ENCODE results near the gene IL34. TPM values are rescaled to one million over a fixed set of nuclear protein-coding genes. Genes with fewer than 3 reads are reported as not detected.

IL34 gene
- total RNA-seq (ENCODE audit: low replicate concordance), result not detected in 2 replicates

DNA sequence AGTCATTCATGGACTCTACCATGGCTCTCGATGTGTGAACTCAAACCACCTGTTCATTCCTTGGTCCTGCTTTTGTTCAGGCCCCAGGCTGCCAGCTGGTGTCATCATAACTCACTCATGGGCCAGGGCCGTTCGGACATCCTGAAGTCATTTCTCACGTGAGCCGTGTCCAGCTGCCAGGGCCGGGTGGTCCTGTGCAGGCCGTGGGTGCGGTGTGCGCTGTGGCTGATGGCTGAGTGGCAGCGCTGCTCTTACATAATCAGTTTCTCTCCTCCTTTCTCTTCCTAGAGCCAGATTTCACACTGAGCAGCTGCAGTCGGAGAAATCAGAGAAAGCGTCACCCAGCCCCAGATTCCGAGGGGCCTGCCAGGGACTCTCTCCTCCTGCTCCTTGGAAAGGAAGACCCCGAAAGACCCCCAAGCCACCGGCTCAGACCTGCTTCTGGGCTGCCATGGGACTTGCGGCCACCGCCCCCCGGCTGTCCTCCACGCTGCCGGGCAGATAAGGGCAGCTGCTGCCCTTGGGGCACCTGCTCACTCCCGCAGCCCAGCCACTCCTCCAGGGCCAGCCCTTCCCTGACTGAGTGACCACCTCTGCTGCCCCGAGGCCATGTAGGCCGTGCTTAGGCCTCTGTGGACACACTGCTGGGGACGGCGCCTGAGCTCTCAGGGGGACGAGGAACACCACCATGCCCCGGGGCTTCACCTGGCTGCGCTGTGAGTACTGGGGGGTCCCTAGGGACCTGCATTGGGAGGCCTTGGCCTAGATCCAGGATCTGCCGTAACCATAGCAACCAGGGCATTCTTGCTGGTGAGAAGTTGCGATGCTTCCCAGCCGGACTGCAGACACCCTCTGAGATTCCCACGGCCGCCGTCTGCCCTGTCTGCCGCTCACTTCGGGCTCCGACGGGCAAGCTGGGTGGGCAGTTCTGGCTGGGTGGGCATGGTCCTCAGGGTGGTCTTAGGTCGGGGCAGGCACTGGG, at the start of gene IL34:
Gene IL34 (plus strand): TSS at position 300 of the 982 bp plus-strand sequence. CDS start 389 bp downstream, at position 689.
- H2AFZ ChIP-seq (replicated peaks), result no peak within 1 kb of the TSS
- H3K4me3 Mint-ChIP-seq, result no peak within 1 kb of the TSS
- H3K9me3 ChIP-seq (ENCODE audit: low read depth), result no peaks in the 10 kb centered on the region
- H3K4me1 Mint-ChIP-seq, result peaks cover 33% of the 10 kb centered on the region
- no peaks in the 10 kb centered on the region for H3K36me3 ChIP-seq
- H3K4me1 ChIP-seq, result no peaks in the 10 kb centered on the region
- H3F3A ChIP-seq (ENCODE audit: low read depth), result no peaks in the 10 kb centered on the region
- no peak within 1 kb of the TSS for H3K4me3 ChIP-seq
- H3K27me3 Mint-ChIP-seq (ENCODE audit: insufficient read depth, low read depth), result peaks cover 14% of the 10 kb centered on the region
- DNase-seq (ENCODE audit: low spot score), result no peak
- no peaks in the 10 kb centered on the region for H3K79me2 ChIP-seq (ENCODE audit: low read depth)
- H3K27me3 ChIP-seq, result no peaks in the 10 kb centered on the region
- H3K4me2 ChIP-seq, result no peak within 1 kb of the TSS
- H3K27ac Mint-ChIP-seq, result peak within 1 kb of the TSS; percentile 84
- H4K20me1 ChIP-seq (ENCODE audit: low read depth), result no peaks in the 10 kb centered on the region
- H3K9me3 Mint-ChIP-seq, result peaks cover 9% of the 10 kb centered on the region
- H3K36me3 Mint-ChIP-seq, result peaks cover 3% of the 10 kb centered on the region
- TF ChIP-seq EZH2phosphoT487 (IDR thresholded peaks at IDR 0.05) (no peak), EZH2 (IDR thresholded peaks at IDR 0.05) (no peak), CTCF (IDR thresholded peaks at IDR 0.05) (no peak)
- no peak within 1 kb of the TSS for H3K9ac ChIP-seq
- no peak within 1 kb of the TSS for H3K27ac ChIP-seq

- TF ChIP-seq EZH2 (IDR thresholded peaks at IDR 0.05) (no peak), CTCF (IDR thresholded peaks at IDR 0.05) (no peak), EZH2phosphoT487 (IDR thresholded peaks at IDR 0.05) (no peak)
- Mint-ChIP-seq H3K27ac (no peak overlapping the region), H3K4me3 (no peak overlapping the region), H3K27me3 (ENCODE audit: insufficient read depth, low read depth) (peaks cover 4% of the 10 kb centered on the region), H3K9me3 (no peaks in the 10 kb centered on the region), H3K36me3 (no peaks in the 10 kb centered on the region), H3K4me1 (no peaks in the 10 kb centered on the region)
- Histone ChIP-seq H3K9me3 (ENCODE audit: low read depth) (no peaks in the 10 kb centered on the region), H3K4me3 (no peak overlapping the region), H2AFZ (replicated peaks) (no peak overlapping the region), H3K4me1 (no peaks in the 10 kb centered on the region), H3K4me2 (no peak overlapping the region), H3K27me3 (no peaks in the 10 kb centered on the region), H3K79me2 (ENCODE audit: low read depth) (no peaks in the 10 kb centered on the region), H3F3A (ENCODE audit: low read depth) (no peaks in the 10 kb centered on the region), H3K36me3 (no peaks in the 10 kb centered on the region), H4K20me1 (ENCODE audit: low read depth) (no peaks in the 10 kb centered on the region), H3K9ac (no peak overlapping the region), H3K27ac (no peak overlapping the region)
- no peak for DNase-seq (ENCODE audit: low spot score)
Observed at GRCh38 chr16:70597135-70597835, 49.1 kb upstream of the IL34 start.

- no peak overlapping the region for H3K9ac ChIP-seq
- H3K36me3 Mint-ChIP-seq, result no peaks in the 10 kb centered on the region
- H2AFZ ChIP-seq (replicated peaks), result no peak overlapping the region
- no peaks in the 10 kb centered on the region for H3F3A ChIP-seq (ENCODE audit: low read depth)
- TF ChIP-seq CTCF (IDR thresholded peaks at IDR 0.05) (no peak), EZH2phosphoT487 (IDR thresholded peaks at IDR 0.05) (no peak), EZH2 (IDR thresholded peaks at IDR 0.05) (no peak)
- H3K9me3 ChIP-seq (ENCODE audit: low read depth), result no peaks in the 10 kb centered on the region
- no peak overlapping the region for H3K4me3 Mint-ChIP-seq
- no peak overlapping the region for H3K4me3 ChIP-seq
- no peak for DNase-seq (ENCODE audit: low spot score)
- H3K4me1 ChIP-seq, result no peaks in the 10 kb centered on the region
- no peak overlapping the region for H3K4me2 ChIP-seq
- no peaks in the 10 kb centered on the region for H3K36me3 ChIP-seq
- H3K27ac Mint-ChIP-seq, result no peak overlapping the region
- H3K79me2 ChIP-seq (ENCODE audit: low read depth), result no peaks in the 10 kb centered on the region
- H3K4me1 Mint-ChIP-seq, result no peaks in the 10 kb centered on the region
- H3K27me3 ChIP-seq, result no peaks in the 10 kb centered on the region
- H3K9me3 Mint-ChIP-seq, result no peaks in the 10 kb centered on the region
- H3K27ac ChIP-seq, result no peak overlapping the region
- no peaks in the 10 kb centered on the region for H4K20me1 ChIP-seq (ENCODE audit: low read depth)
- peaks cover 8% of the 10 kb centered on the region for H3K27me3 Mint-ChIP-seq (ENCODE audit: insufficient read depth, low read depth)
Observed at GRCh38 chr16:70598937-70599503, 47.3 kb upstream of the IL34 start.

All from neural progenitor cell (in vitro differentiated cells).